Measurements from ENCODE around the gene TOP3A. TPM values are rescaled to one million over a fixed set of nuclear protein-coding genes. Genes with fewer than 3 reads are reported as not detected.

Gene TOP3A
- total and polyA plus RNA-seq, 2 of the 13 experiments (the other 11 are each of a cell fraction or from before 2014, with no cell fraction given), result 16.9 to 36.8 TPM

DNA sequence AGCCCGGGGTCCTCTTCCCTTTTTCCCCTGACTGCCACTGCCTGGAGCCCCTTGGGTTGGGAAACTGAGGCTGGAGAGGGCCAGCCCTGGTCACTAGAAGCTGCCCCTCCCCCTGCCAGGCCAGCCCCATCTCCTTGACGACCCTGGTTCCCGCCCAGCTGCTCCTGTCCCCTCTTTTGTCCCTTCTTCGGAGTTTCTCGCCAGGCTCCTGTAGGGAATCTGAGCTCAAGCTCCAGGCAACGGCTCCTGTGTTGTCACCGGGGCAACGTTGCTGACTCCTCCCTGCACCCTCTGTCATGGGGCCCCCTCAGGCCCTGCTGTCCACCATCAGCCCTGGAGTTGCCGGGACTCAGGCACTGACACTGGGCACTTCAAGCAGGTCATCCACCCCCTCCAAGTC is 83.6 kb downstream of the TOP3A start:
- H3K9me3 ChIP-seq (ENCODE audit: low read length), result no peaks in the 10 kb centered on the region
- H3K4me2 ChIP-seq (ENCODE audit: low read depth, low read length), result no peak overlapping the region
- FAIRE-seq (no peak), DNase-seq (ENCODE audit: low spot score) (no peak), ATAC-seq (no peak)
- ChIA-PET CTCF (ENCODE audit: low intra/inter-chr PET ratio, low total read pairs) (no interaction called here), POLR2A (no interaction called here)
- H3K36me3 ChIP-seq (replicated peaks in 1 of 2; ENCODE audit: control insufficient read depth in 1 of 2, insufficient read depth in 2 of 2, low read length in 2 of 2), result peaks cover 8 to 23% of the 10 kb centered on the region in 2 experiments; a peak in 4 of 5 replicates
- H3K4me3 ChIP-seq (replicated peaks in 1 of 3; ENCODE audit: insufficient read depth in 1 of 3, low read depth in 2 of 3, low read length in 3 of 3), result no peak overlapping the region
- H3K27me3 ChIP-seq (ENCODE audit: control insufficient read depth in 1 of 2, insufficient read depth in 2 of 2, low read length in 2 of 2), result no peaks in the 10 kb centered on the region
- BruUV-seq (replicated peaks), result no TSS peak
- 81% methylated on average over 9 of the region's 9 CpGs for WGBS (ENCODE audit: low lambda C conversion rate)
- H2AFZ ChIP-seq (ENCODE audit: low read length), result no peak overlapping the region
- in situ Hi-C loops (cut with HindIII; ENCODE audit: extremely low pct_ligation_motif_present, low pct_unique_long_range_greater_than_20kb) (no loop called here), intact Hi-C loops (cut with micrococcal nuclease; ENCODE audit: unreplicated experiment) (no loop called here)
- H3K79me2 ChIP-seq (ENCODE audit: insufficient read depth, low read length), result peaks cover 18% of the 10 kb centered on the region
- H3K27ac ChIP-seq (ENCODE audit: extremely low read length, insufficient read depth, low read length), result no peak overlapping the region
- peaks cover 4% of the 10 kb centered on the region; the same call in 1 of the 2 replicates for H4K20me1 ChIP-seq (ENCODE audit: insufficient read depth, low read length)
- no peak overlapping the region for H3K9ac ChIP-seq (ENCODE audit: insufficient read depth, low read depth, low read length)
- peaks cover 36% of the 10 kb centered on the region for H3K4me1 ChIP-seq (ENCODE audit: insufficient read depth, low read length)
- TF ChIP-seq NFATC3 (CRISPR knock-in tag; IDR thresholded peaks at IDR 0.05) (no peak), EEA1 (CRISPR knock-in tag; IDR thresholded peaks at IDR 0.05; ENCODE audit: borderline replicate concordance) (no peak), ZNF598 (CRISPR knock-in tag; IDR thresholded peaks at IDR 0.05; ENCODE audit: borderline replicate concordance) (no peak), HOXD1 (CRISPR knock-in tag; IDR thresholded peaks at IDR 0.05) (no peak), AGO2 (optimal IDR thresholded peaks at IDR 0.05; ENCODE audit: low read depth, low read length) (no peak), ZNF225 (CRISPR knock-in tag; IDR thresholded peaks at IDR 0.05) (no peak), SNAI1 (CRISPR knock-in tag; IDR thresholded peaks at IDR 0.05; ENCODE audit: borderline replicate concordance) (no peak), ATF7-NPFF (CRISPR knock-in tag; IDR thresholded peaks at IDR 0.05; ENCODE audit: low read depth) (no peak), KLF16 (CRISPR knock-in tag; IDR thresholded peaks at IDR 0.05) (no peak), TCF12 (IDR thresholded peaks at IDR 0.05) (no peak), TCF12 (CRISPR knock-in tag; IDR thresholded peaks at IDR 0.05) (no peak), ZNF180 (CRISPR knock-in tag; IDR thresholded peaks at IDR 0.05; ENCODE audit: borderline replicate concordance, low read depth) (no peak), ELF3 (CRISPR knock-in tag; IDR thresholded peaks at IDR 0.05) (no peak), ZSCAN21 (CRISPR knock-in tag; IDR thresholded peaks at IDR 0.05; ENCODE audit: borderline replicate concordance) (no peak), PPARG (CRISPR knock-in tag; conservative IDR thresholded peaks at IDR 0.05) (no peak), MTA3 (CRISPR knock-in tag; IDR thresholded peaks at IDR 0.05) (no peak)
- TF ChIP-seq, protein P1, sequence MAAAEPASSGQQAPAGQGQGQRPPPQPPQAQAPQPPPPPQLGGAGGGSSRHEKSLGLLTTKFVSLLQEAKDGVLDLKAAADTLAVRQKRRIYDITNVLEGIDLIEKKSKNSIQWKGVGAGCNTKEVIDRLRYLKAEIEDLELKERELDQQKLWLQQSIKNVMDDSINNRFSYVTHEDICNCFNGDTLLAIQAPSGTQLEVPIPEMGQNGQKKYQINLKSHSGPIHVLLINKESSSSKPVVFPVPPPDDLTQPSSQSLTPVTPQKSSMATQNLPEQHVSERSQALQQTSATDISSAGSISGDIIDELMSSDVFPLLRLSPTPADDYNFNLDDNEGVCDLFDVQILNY (CRISPR knock-in tag; conservative IDR thresholded peaks at IDR 0.05), result no peak
- TF ChIP-seq, protein P2, sequence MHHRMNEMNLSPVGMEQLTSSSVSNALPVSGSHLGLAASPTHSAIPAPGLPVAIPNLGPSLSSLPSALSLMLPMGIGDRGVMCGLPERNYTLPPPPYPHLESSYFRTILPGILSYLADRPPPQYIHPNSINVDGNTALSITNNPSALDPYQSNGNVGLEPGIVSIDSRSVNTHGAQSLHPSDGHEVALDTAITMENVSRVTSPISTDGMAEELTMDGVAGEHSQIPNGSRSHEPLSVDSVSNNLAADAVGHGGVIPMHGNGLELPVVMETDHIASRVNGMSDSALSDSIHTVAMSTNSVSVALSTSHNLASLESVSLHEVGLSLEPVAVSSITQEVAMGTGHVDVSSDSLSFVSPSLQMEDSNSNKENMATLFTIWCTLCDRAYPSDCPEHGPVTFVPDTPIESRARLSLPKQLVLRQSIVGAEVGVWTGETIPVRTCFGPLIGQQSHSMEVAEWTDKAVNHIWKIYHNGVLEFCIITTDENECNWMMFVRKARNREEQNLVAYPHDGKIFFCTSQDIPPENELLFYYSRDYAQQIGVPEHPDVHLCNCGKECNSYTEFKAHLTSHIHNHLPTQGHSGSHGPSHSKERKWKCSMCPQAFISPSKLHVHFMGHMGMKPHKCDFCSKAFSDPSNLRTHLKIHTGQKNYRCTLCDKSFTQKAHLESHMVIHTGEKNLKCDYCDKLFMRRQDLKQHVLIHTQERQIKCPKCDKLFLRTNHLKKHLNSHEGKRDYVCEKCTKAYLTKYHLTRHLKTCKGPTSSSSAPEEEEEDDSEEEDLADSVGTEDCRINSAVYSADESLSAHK (CRISPR knock-in tag; IDR thresholded peaks at IDR 0.05; ENCODE audit: borderline replicate concordance), result no peak
- TF ChIP-seq, protein P3, sequence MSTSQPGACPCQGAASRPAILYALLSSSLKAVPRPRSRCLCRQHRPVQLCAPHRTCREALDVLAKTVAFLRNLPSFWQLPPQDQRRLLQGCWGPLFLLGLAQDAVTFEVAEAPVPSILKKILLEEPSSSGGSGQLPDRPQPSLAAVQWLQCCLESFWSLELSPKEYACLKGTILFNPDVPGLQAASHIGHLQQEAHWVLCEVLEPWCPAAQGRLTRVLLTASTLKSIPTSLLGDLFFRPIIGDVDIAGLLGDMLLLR (CRISPR knock-in tag; IDR thresholded peaks at IDR 0.05), result no peak

Data from HepG2 (cell line).